Thoracic aorta (tissue), 2 donors: ENCODE data around the gene CGB2. TPM values are rescaled to one million over a fixed set of nuclear protein-coding genes. Genes with fewer than 3 reads are reported as not detected.
"Not testable (repeated sequence)": the region's sequence is repeated elsewhere in the genome, so short reads cannot be mapped to it uniquely, and the experiment has no call there.

Experiments
- ATAC-seq: fragments of 150-250 bp; one replicate; pipeline ENCODE4 v1.8.0; 2017; ENCODE audit warnings: low read depth; ENCODE audit not compliant: insufficient number of reproducible peaks, low FRiP score
- DNase-seq: peaks from one replicate; pipeline ENCODE4 v3.0.0-alpha.2; 2020; ENCODE audit warnings: low spot score
- H3K27ac ChIP-seq, 2 donors: fragments of 200-600 bp; sonication (generic); 1 replicate in 1 of 2; 2 replicates in 1 of 2; pipeline ENCODE4 v1.5.1; 2016; ENCODE audit warnings: mild to moderate bottlenecking in 2 of 2, moderate library complexity in 2 of 2
- H3K27me3 ChIP-seq: fragments of 200-600 bp; sonication (generic); replicated peaks from 2 replicates; pipeline ENCODE4 v1.6.0; 2016; ENCODE audit warnings: mild to moderate bottlenecking; ENCODE audit not compliant: insufficient read depth
- H3K36me3 ChIP-seq: fragments of 200-600 bp; sonication (generic); one replicate; pipeline ENCODE4 v1.5.1; 2016
- H3K4me1 ChIP-seq, 2 donors: fragments of 200-600 bp; sonication (generic); 1 replicate in 1 of 2; 2 replicates in 1 of 2; pipeline versions ENCODE4 v1.5.1 to v1.6.0; 2016; ENCODE audit warnings: low read depth in 2 of 2, mild to moderate bottlenecking in 1 of 2; ENCODE audit not compliant: control insufficient read depth in 1 of 2
- H3K4me3 ChIP-seq: fragments of 200-600 bp; sonication (generic); 2 replicates; pipeline ENCODE4 v1.5.1; 2016; ENCODE audit warnings: mild to moderate bottlenecking
- H3K9me3 ChIP-seq: fragments of 200-600 bp; sonication (generic); 2 replicates; pipeline ENCODE4 v1.5.1; 2016
- CTCF ChIP-seq: fragments of 200-600 bp; sonication (generic); IDR thresholded peaks from one replicate; pipeline ENCODE4 v1.5.1; 2019; ENCODE audit warnings: antibody characterized with exemption
- total RNA-seq, 2 donors: library from RNA; depleted of rRNA; stranded (reverse); fragments of >200 nt; gene quantifications; one replicate each; pipeline versions ENCODE4 v1.1.0 to v1.2.3, GENCODE V29; 2016

The CGB2 gene
- total RNA-seq, 2 donors from 2014 or later, result not detected

- H3K27me3 ChIP-seq, result no peaks in the 10 kb centered on the region
- no peak for ATAC-seq
Observed at GRCh38 chr19:49020931-49021895, 10.5 kb upstream of the CGB2 start.

GRCh38 chr19:49022116-49022515, 9.6 kb upstream of the CGB2 start:
- no peak for TF ChIP-seq CTCF
- Histone ChIP-seq H3K9me3 (no peaks in the 10 kb centered on the region), H3K4me3 (no peak overlapping the region), H3K27me3 (no peaks in the 10 kb centered on the region), H3K36me3 (no peaks in the 10 kb centered on the region), H3K4me1 (peaks cover 15 to 24% of the 10 kb centered on the region in 2 donors), H3K27ac (no peak overlapping the region)
- ATAC-seq (no peak), DNase-seq (no peak)

More at GRCh38 chr19:49020931-49021895, 10.5 kb upstream of the CGB2 start:
- no peak for DNase-seq
- peaks cover 15 to 24% of the 10 kb centered on the region in 2 donors for H3K4me1 ChIP-seq
- no peak for TF ChIP-seq CTCF
- H3K36me3 ChIP-seq, result no peaks in the 10 kb centered on the region
- no peaks in the 10 kb centered on the region for H3K9me3 ChIP-seq
- H3K27ac ChIP-seq, result no peak overlapping the region
- H3K4me3 ChIP-seq, result no peak overlapping the region

- not testable (repeated sequence) for H3K27me3 ChIP-seq, ATAC-seq, H3K36me3 ChIP-seq, H3K4me1 ChIP-seq, H3K27ac ChIP-seq, DNase-seq, H3K9me3 ChIP-seq, H3K4me3 ChIP-seq
Observed at GRCh38 chr19:49024233-49024632, 7.5 kb upstream of the CGB2 start, which contains the start of gene CGB3. TSS of gene CGB3 (minus strand) at chr19:49024333. CDS start at chr19:49023971, 362 bp downstream.

- H3K4me1 ChIP-seq, DNase-seq, H3K4me3 ChIP-seq, H3K36me3 ChIP-seq, H3K9me3 ChIP-seq, H3K27me3 ChIP-seq, H3K27ac ChIP-seq, ATAC-seq: not testable (repeated sequence)
Observed at GRCh38 chr19:49025088-49025487, 6.6 kb upstream of the CGB2 start.

GRCh38 chr19:49025599-49025998, 6.1 kb upstream of the CGB2 start:
- not testable (repeated sequence) for DNase-seq, H3K4me1 ChIP-seq, H3K27ac ChIP-seq, H3K4me3 ChIP-seq, H3K27me3 ChIP-seq, H3K9me3 ChIP-seq, H3K36me3 ChIP-seq, ATAC-seq

GRCh38 chr19:49028686-49029085, 3.0 kb upstream of the CGB2 start:
- H3K4me1 ChIP-seq, H3K27ac ChIP-seq, DNase-seq, H3K4me3 ChIP-seq, H3K9me3 ChIP-seq, H3K36me3 ChIP-seq, H3K27me3 ChIP-seq, ATAC-seq: not testable (repeated sequence)

- H3K27me3 ChIP-seq, DNase-seq, H3K4me1 ChIP-seq, H3K9me3 ChIP-seq, H3K4me3 ChIP-seq, ATAC-seq, H3K27ac ChIP-seq, H3K36me3 ChIP-seq: not testable (repeated sequence)
Observed at GRCh38 chr19:49029749-49030148, 1.9 kb upstream of the CGB2 start.

GRCh38 chr19:49030323-49030722, 1.4 kb upstream of the CGB2 start:
- DNase-seq, H3K4me1 ChIP-seq, H3K9me3 ChIP-seq, H3K4me3 ChIP-seq, H3K27ac ChIP-seq, ATAC-seq, H3K27me3 ChIP-seq, H3K36me3 ChIP-seq: not testable (repeated sequence)

- H3K9me3 ChIP-seq, ATAC-seq, H3K4me1 ChIP-seq, H3K27me3 ChIP-seq, DNase-seq, H3K27ac ChIP-seq, H3K36me3 ChIP-seq, H3K4me3 ChIP-seq: not testable (repeated sequence)
Observed at GRCh38 chr19:49036815-49037214, 5.1 kb downstream of the CGB2 start, which contains the start of gene CGB1. TSS of gene CGB1 (minus strand) at chr19:49036895. CDS start at chr19:49036711, 184 bp downstream.

GRCh38 chr19:49038111-49038510, 6.4 kb downstream of the CGB2 start:
- not testable (repeated sequence) for H3K27me3 ChIP-seq, H3K27ac ChIP-seq, H3K4me1 ChIP-seq, ATAC-seq, H3K4me3 ChIP-seq, H3K36me3 ChIP-seq, H3K9me3 ChIP-seq, DNase-seq
